ENCODE results near the gene CPHXL2. TPM values are rescaled to one million over a fixed set of nuclear protein-coding genes. Genes with fewer than 3 reads are reported as not detected.

Gene CPHXL2
- total and polyA plus RNA-seq, 2 donors, result not detected

- DNase-seq (ENCODE audit: low read depth in 6 of 9, low spot score in 9 of 9), result no peak
- Histone ChIP-seq H3K4me1 (ENCODE audit: control insufficient read depth in 2 of 2, insufficient read depth in 2 of 2, low read length in 2 of 2) (peaks cover 1 to 7% of the 10 kb centered on the region in 2 donors), H3K4me3 (ENCODE audit: low read length in 2 of 2) (no peak overlapping the region), H3K27me3 (ENCODE audit: control insufficient read depth in 2 of 2, insufficient read depth in 1 of 2, low read length in 1 of 2) (no peaks in the 10 kb centered on the region), H3K9me3 (ENCODE audit: control insufficient read depth in 2 of 2, insufficient read depth in 1 of 2, low read length in 1 of 2) (no peaks in the 10 kb centered on the region), H3K27ac (ENCODE audit: low read depth in 1 of 2, low read length in 1 of 2) (no peak overlapping the region), H3K36me3 (ENCODE audit: control insufficient read depth in 2 of 2, insufficient read depth in 2 of 2, low read length in 1 of 2) (peaks cover 43 to 44% of the 10 kb centered on the region in 2 donors)
- 97% methylated on average over 3 of the region's 3 CpGs for WGBS
Measured at GRCh38 chr16:75617121-75617520, 59.7 kb downstream of the CPHXL2 start.

- 96% methylated on average over 4 of the region's 4 CpGs for WGBS
- Histone ChIP-seq H3K4me3 (ENCODE audit: low read length in 2 of 2) (no peak overlapping the region), H3K27me3 (ENCODE audit: control insufficient read depth in 2 of 2, insufficient read depth in 1 of 2, low read length in 1 of 2) (no peaks in the 10 kb centered on the region), H3K9me3 (ENCODE audit: control insufficient read depth in 2 of 2, insufficient read depth in 1 of 2, low read length in 1 of 2) (no peaks in the 10 kb centered on the region), H3K36me3 (ENCODE audit: control insufficient read depth in 2 of 2, insufficient read depth in 2 of 2, low read length in 1 of 2) (peaks cover 45 to 48% of the 10 kb centered on the region in 2 donors), H3K4me1 (ENCODE audit: control insufficient read depth in 2 of 2, insufficient read depth in 2 of 2, low read length in 2 of 2) (peaks cover 0 to 2% of the 10 kb centered on the region in 2 donors), H3K27ac (ENCODE audit: low read depth in 1 of 2, low read length in 1 of 2) (no peak overlapping the region)
- no peak for DNase-seq (ENCODE audit: low read depth in 6 of 9, low spot score in 9 of 9)
Measured at GRCh38 chr16:75616521-75617010, 60.2 kb downstream of the CPHXL2 start.

DNA sequence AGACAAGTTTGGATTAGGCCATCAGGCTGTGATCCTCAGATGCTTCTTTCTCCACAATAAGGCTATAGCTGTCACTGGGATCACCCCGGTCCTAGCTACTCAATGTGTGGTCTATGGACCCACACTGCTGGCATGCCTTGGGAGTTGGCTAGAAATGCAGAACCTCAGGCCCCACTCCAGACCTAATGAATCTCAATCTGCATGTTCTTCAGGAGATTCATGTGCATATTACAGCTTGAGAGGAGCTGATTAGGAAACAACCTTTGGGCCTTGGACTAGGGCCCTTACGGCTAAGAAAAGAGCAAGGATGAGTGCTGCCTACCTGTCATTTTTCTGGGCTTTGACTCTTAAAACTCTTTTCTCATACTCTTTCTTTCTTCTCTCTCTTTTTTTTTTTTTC, 61.2 kb downstream of the CPHXL2 start:
- H3K36me3 ChIP-seq (ENCODE audit: control insufficient read depth in 2 of 2, insufficient read depth in 2 of 2, low read length in 1 of 2), result peaks cover 49 to 55% of the 10 kb centered on the region in 2 donors
- 99% methylated on average over 2 of the region's 2 CpGs for WGBS
- H3K27ac ChIP-seq (ENCODE audit: low read depth in 1 of 2, low read length in 1 of 2), result no peak overlapping the region
- no peaks in the 10 kb centered on the region for H3K9me3 ChIP-seq (ENCODE audit: control insufficient read depth in 2 of 2, insufficient read depth in 1 of 2, low read length in 1 of 2)
- DNase-seq (ENCODE audit: low read depth in 6 of 9, low spot score in 9 of 9), result no peak
- H3K4me1 ChIP-seq (ENCODE audit: control insufficient read depth in 2 of 2, insufficient read depth in 2 of 2, low read length in 2 of 2), result no peaks in the 10 kb centered on the region
- no peak overlapping the region for H3K4me3 ChIP-seq (ENCODE audit: low read length in 2 of 2)
- H3K27me3 ChIP-seq (ENCODE audit: control insufficient read depth in 2 of 2, insufficient read depth in 1 of 2, low read length in 1 of 2), result no peaks in the 10 kb centered on the region

DNA sequence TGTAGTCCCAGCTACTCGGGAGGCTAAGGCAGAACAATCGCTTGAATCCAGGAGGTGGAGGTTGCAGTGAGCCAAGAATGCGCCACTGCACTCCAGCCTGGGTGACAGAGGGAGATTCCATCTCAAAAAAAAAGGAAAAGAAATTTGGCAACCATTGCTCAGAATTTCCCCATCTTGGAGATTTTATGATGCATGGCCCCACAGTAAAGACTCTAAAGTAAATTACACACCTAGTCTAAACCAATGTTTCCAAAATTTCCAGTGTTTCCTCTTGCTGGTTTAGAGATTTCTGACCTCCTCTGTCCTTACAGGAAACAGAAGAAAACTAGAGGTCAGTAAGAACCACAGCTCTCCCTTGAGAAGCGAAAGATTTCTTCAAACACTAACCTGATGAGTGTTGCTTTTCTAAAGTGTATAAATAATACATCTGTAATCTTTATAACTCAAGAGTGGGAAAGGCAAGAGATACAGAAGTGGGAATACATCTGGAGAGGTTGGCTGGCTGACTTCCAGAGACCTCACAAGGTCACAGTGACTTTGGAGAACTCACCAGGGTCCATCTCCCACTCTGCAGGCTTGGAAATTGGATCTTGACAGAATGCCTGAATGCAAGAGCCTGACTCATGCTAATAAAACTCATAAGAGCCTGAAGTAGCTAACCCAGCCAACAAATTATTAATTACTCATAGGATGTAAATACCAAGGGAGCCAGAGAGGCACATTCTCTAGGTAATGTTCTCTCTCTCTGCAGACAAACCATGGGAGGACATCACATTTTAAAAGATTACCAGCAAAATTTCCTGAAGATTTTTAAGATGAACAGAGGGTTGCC, 62.5 kb downstream of the CPHXL2 start:
- over 99% methylated on average over 4 of the region's 4 CpGs for WGBS

More for the DNA sequence above, 62.5 kb downstream of the CPHXL2 start:
- no peak for DNase-seq (ENCODE audit: low read depth in 6 of 9, low spot score in 9 of 9)
- Histone ChIP-seq H3K27ac (ENCODE audit: low read depth in 1 of 2, low read length in 1 of 2) (no peak overlapping the region), H3K9me3 (ENCODE audit: control insufficient read depth in 2 of 2, insufficient read depth in 1 of 2, low read length in 1 of 2) (no peaks in the 10 kb centered on the region), H3K4me1 (ENCODE audit: control insufficient read depth in 2 of 2, insufficient read depth in 2 of 2, low read length in 2 of 2) (no peaks in the 10 kb centered on the region), H3K36me3 (ENCODE audit: control insufficient read depth in 2 of 2, insufficient read depth in 2 of 2, low read length in 1 of 2) (peaks cover 45 to 55% of the 10 kb centered on the region in 2 donors), H3K27me3 (ENCODE audit: control insufficient read depth in 2 of 2, insufficient read depth in 1 of 2, low read length in 1 of 2) (no peaks in the 10 kb centered on the region), H3K4me3 (ENCODE audit: low read length in 2 of 2) (no peak overlapping the region)

Other genes starting within 250 kb of the CPHXL2 start
- gene CFDP1, start 243.5 kb downstream of the CPHXL2 start, total RNA-seq, result 78.3 TPM
- gene CFDP1, start 243.5 kb downstream of the CPHXL2 start, polyA plus RNA-seq, result 78.5 TPM
- gene TMEM170A, start 212.3 kb downstream of the CPHXL2 start, total RNA-seq, result 18.8 TPM
- 11.1 TPM for gene TMEM170A, start 212.3 kb downstream of the CPHXL2 start, polyA plus RNA-seq
- 0.09 TPM for gene CHST6, start 181.6 kb downstream of the CPHXL2 start, total RNA-seq
- 0.87 TPM for gene CHST6, start 181.6 kb downstream of the CPHXL2 start, polyA plus RNA-seq
- gene CHST5, start 140.9 kb downstream of the CPHXL2 start, total RNA-seq, result not detected
- 0.11 TPM for gene CHST5, start 140.9 kb downstream of the CPHXL2 start, polyA plus RNA-seq
- 2.2 TPM for gene TMEM231, start 120.8 kb downstream of the CPHXL2 start, total RNA-seq
- 4.5 TPM for gene TMEM231, start 120.8 kb downstream of the CPHXL2 start, polyA plus RNA-seq
- gene GABARAPL2, start 110.6 kb downstream of the CPHXL2 start, total RNA-seq, result 103 TPM
- 223 TPM for gene GABARAPL2, start 110.6 kb downstream of the CPHXL2 start, polyA plus RNA-seq
- gene ADAT1, start 53.7 kb downstream of the CPHXL2 start, total RNA-seq, result 23.2 TPM
- gene ADAT1, start 53.7 kb downstream of the CPHXL2 start, polyA plus RNA-seq, result 22.2 TPM
- 149 TPM for gene KARS1, start 29.3 kb downstream of the CPHXL2 start, total RNA-seq
- 88.3 TPM for gene KARS1, start 29.3 kb downstream of the CPHXL2 start, polyA plus RNA-seq
- gene TERF2IP, start 29.2 kb downstream of the CPHXL2 start, total RNA-seq, result 82.2 TPM
- gene TERF2IP, start 29.2 kb downstream of the CPHXL2 start, polyA plus RNA-seq, result 103 TPM
- not detected for gene DUXB, start 24.5 kb upstream of the CPHXL2 start, total RNA-seq
- gene DUXB, start 24.5 kb upstream of the CPHXL2 start, polyA plus RNA-seq, result 0.14 TPM
- gene CPHXL, start 49.5 kb upstream of the CPHXL2 start, total RNA-seq, result not detected
- gene CPHXL, start 49.5 kb upstream of the CPHXL2 start, polyA plus RNA-seq, result 0.02 TPM

Measured in thymus (tissue), 11 donors.